ENCODE measurements around the gene ZNF362. TPM values are rescaled to one million over a fixed set of nuclear protein-coding genes. Genes with fewer than 3 reads are reported as not detected.
A peak's percentile ranks its signal among the peaks of the same experiment; 100 is the strongest.

Gene ZNF362
- total RNA-seq, 1 donor from 2014 or later: 37.8 TPM

DNA sequence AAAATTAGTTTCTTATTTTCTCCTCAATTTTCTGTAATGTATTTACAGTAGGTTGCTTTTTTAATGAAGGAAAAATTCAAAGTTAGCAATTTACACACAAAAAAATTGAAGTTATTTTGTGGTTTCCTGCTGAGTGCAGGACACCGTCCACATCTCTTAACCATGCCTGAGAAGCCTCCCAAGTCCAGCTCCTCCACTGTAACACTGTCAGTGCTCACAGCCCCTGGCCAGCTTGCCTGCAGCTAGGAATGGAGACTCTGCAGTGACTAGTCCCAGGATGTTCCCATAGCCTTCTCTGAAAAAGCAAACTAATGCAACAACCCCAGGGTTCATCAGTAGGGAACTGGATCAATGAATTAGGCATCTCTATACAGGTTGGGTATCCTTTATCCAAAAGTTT is 61.1 kb downstream of the ZNF362 start:
- DNase-seq: no peak
- intact Hi-C loops (cut with micrococcal nuclease): no loop called here
- ATAC-seq: no peak

DNA sequence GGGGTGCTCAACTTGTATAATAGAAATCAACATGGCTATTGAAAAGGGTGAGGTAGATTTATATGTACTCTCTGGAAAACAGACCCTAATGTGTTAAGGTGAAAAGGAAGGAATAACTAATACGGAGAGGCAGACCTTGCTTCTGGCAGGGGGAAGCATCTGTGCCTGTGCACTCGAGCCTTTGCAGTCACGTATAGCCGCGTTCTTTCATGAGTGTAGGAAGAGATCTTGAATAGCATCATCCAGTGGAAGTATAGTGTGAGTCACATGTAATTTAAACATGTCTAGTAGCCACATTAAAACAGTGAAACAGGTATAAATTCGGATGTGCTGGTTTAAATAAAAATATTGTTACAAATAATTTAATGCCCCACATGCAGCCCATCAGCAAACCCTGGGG is 61.7 kb downstream of the ZNF362 start:
- DNase-seq (no peak), ATAC-seq (no peak)
- intact Hi-C loops (cut with micrococcal nuclease): no loop called here

DNA sequence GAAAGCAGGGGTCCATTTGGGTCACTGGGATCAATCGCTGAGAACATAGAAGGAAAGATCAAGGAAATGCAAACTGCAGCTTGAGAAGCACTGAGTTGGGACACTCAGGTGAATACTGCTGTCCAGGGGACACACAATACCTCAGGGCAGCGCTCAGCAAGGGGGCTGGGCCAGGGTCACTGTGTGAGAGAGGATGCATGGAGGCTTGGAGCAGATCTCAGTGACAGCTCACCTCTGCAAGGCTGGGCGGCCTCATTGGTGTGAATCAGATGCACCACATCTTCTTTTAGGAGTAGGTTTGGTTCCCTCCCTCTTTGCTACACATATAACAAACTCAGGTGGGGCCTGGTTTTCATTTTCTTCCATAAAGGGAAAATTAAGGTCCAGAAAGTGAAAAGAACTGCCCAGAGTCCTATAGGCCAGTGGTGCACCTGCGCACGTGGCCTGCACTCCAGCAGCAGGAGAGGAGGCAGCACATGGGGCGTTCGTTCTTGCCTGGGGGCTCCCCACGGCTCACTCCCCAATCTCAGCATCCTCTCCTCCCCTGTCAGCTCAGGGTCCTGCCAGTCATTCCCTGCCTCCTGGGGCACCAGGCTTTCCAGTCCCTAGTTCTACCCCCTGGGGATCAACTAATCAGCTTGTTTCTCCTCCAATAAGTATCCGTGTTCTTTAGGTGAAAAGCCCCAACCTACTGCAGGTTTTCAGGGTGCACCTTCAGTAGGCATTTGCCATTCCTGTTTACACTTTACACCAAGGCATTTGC is 63.1 kb downstream of the ZNF362 start:
- ATAC-seq: no peak
- no peak for DNase-seq

DNA sequence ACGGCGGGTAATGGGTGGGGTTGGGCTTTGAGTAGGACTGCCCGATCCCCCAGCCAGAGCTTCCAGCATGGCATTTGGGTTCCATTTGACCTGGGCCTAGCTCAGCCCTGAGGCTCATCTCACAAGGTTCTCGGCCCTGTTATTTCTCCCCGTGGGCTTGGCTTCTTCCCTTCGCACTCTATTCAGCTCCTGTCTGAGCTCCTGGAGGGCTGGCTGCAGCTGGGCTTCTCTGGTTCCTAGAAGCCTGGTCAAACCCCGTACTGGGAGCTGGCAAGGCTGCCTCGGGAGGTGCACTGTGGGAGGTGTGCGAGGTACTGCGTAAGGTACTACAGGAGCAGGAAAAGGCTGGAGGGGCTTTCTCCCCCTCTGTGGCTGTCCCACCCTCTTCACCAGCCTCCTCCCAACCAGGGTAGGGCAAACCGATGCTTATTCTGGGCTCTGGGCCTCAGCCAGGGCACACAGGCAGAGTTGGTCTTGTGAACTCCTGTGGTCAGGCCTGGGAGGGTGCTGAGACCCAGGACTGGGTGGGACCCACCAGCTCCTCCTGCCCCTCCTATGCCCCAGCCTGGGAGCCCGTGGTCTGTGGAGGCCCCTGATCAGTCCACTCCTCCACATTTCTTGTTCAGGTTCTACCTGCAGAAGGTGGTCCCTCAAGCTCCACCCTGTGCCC is 63.8 kb downstream of the ZNF362 start:
- intact Hi-C loops (cut with micrococcal nuclease): no loop called here
- no peak for DNase-seq
- ATAC-seq: peak; percentile 14

More for the DNA sequence above, 63.1 kb downstream of the ZNF362 start:
- intact Hi-C loops (cut with micrococcal nuclease): no loop called here

DNA sequence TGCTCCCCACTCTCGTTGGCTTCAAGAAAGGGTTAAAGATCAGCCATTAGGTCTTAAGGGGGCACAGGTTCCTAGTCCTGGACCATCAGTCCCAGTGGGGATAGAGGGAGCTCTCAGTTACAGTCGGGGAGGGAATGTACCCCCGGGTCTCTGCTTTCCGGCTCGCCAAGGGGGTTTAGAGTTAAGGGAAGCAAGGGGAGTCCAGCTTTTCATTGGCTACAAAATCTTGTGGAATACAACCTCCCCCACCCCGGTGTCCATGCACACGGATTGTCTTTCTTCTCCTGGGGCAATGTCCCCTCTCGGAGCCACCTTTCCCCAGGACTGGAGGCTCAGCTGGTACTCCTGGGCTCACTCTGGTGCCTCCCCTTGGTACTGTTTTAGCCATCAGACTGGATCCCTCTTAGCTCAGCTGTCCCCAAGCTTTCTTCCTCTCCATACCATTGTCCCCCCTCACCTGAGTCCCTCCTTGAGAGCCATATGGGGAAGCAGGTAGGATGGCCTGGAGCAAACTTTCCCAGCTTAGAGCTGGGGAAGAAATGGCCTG is 64.4 kb downstream of the ZNF362 start, which contains the start of gene A3GALT2:
Gene A3GALT2 (minus strand): TSS at position 480 of the 547 bp plus-strand sequence. CDS start 0 bp downstream, at position 480.
- ATAC-seq: peak; percentile 6
- intact Hi-C loops (cut with micrococcal nuclease): no loop called here
- no peak for DNase-seq

DNA sequence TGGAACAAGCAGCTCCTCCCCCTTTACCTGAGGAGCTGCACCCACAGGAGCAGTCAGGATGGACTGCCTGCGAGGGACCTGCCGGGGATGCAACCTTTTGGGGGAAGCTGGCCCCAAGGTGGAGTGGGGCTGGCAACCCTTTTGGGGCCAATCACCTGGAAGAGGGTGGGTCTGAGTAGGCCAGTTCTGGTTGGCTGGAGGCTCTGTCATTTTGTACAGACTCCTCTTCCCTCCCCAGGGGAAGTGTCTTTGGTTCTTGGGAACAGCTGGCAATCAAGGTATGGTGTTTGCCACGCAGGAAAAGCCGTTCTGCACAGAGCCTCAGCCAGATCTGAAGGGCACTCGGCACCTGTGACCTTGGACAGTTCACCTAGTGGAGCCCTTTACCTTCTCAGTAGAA is 64.9 kb downstream of the ZNF362 start:
- DNase-seq: no peak
- intact Hi-C loops (cut with micrococcal nuclease): no loop called here
- ATAC-seq: peak; percentile 14

DNA sequence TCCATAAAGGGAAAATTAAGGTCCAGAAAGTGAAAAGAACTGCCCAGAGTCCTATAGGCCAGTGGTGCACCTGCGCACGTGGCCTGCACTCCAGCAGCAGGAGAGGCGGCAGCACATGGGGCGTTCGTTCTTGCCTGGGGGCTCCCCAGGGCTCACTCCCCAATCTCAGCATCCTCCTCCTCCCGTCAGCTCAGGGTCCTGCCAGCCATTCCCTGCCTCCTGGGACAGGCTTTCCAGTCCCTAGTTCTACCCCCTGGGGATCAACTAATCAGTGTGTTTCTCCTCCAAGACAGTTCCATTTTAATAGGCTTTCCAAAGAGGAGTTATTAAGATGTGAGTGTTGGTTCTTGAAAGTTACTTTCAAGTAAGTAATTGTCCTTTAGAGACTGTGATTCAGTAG is 65.8 kb downstream of the ZNF362 start:
- no peak for ATAC-seq
- DNase-seq: no peak
- intact Hi-C loops (cut with micrococcal nuclease): no loop called here

DNA sequence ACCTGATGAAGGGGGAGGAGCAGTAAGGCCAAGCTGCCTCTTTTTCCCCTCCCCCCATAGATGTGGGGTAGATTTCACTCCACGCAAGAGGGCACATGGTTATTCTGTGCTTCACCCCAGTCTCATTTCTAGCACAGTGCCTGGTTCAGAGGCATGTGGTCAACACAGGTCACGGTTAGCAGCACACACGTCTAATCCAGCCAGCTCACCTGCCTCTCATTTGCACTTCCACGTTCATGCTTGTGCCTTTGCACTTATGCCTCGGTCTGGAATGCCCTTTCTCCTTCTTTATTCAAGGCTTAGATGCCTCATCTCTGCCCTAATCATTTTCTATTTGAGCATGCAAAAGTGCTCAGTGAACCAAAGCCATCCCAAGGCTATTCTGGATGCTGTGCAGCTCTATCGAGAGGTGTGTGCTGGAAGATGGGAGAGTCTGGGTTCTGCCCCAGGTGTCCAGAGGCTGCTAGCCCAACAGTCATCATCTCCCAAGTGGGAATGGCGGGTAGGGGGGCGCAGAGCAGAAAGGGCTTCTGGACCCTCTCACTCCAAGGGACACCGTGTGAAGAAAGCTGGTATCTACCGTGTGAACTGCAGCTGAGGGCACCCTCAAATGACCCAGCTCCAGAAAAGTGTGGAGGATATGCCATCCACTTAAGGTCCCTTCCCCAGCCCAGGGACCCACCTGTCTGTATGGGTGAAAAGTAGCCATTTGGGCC is 66.7 kb downstream of the ZNF362 start:
- DNase-seq: no peak
- intact Hi-C loops (cut with micrococcal nuclease): no loop called here
- ATAC-seq: no peak

DNA sequence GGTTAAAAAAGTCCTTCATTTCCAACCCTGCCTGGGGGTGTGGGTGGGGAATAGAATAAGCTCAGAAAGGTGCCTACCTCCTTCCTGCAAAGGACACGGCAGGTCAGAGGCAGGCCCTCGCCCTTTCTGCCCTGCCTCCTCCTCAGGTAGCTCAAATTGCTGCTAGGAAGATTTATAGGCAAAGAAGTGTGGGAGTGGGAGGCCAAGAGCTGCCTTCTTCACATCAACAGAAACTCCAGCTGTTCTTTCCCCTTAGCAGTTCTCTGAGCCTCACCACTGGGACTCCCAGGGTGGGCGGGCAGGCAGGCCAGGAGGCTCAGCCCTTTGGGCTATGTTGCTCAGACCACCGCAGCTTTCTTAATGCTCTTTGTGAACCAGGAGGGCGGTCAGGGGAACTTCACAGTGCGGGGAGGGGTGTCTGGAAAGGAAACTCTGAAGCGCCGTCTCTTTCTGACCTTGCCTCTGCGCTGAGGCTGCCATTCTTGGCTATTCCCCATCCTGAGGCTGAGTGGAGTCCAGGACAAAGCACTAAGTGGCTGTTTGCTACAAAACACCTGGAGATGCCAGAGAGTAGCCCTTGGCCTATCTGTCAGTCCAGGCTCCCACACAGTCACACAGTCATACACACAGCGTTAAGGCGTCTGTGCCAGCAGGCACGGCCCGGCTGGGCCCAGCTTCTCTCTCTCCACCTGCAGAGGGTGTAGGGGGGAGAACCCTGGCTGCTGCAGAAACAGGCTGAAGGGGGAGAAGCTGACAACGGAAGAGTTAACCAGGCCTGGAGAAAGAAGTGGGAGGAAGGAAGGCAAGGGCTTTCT is 67.6 kb downstream of the ZNF362 start:
- no peak for DNase-seq
- no peak for ATAC-seq
- intact Hi-C loops (cut with micrococcal nuclease): no loop called here

DNA sequence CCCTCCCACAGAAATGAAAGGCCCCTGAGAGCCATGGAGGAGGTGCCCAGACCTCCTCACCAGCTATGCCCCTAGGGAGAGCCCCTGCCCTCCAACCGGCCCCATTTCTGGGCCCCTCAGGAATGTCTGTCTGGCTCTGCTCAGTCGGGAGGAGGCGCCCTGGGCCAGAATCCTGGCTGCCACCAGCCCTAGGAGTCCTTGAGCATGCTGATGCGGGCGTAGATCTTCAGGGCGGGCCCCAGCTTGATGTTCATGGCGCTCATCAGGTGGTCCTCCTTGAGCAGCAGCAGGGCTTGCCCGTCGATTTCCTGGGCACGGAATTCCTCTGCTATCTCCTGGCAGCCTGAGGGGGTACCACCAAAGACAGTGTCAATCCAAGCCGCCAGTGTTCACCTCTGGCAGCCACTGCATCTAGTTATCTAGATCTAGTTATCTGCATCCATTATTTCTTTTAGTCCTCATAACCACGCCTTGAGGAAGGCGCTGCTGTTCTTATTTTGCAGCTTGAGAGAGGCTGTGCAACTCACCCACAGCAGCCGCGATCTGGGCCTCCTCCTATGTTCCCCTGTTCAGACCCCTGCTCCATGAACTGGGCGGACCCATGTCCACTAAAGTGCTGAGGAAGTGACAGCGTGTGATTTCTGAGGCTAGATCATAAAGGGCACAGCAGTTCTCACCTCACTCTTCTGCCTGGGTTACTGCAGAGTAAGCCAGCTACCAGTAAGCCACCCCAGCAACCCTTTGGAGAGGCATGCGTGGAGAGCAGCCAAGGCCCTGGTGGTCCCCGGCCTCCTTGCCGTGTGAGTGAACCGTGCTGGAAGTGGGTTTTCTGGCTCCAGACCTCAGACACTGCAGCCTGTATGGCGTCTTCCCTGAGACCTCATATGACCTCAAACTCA is 68.6 kb downstream of the ZNF362 start:
- ATAC-seq (no peak), DNase-seq (no peak)
- intact Hi-C loops (cut with micrococcal nuclease): no loop called here

DNA sequence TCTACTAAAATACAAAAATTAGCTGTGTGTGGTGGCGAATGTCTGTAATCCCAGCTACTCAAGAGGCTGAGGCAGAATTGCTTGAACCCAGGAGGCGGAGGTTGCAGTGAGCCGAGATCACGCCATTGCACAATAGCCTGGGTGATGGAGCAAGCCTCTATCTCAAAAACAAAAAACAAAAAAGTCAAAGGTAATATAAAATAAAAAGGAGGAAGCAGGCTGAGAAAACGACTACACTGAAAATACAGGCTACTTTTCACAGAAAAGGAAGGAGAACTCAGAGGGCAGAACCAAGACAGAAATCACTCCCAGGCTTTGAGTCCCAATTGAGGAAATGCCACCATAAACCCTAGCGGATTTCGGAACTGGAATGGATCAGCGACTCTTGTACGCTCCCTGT is 70.5 kb downstream of the ZNF362 start:
- intact Hi-C loops (cut with micrococcal nuclease): no loop called here
- DNase-seq (no peak), ATAC-seq (no peak)

DNA sequence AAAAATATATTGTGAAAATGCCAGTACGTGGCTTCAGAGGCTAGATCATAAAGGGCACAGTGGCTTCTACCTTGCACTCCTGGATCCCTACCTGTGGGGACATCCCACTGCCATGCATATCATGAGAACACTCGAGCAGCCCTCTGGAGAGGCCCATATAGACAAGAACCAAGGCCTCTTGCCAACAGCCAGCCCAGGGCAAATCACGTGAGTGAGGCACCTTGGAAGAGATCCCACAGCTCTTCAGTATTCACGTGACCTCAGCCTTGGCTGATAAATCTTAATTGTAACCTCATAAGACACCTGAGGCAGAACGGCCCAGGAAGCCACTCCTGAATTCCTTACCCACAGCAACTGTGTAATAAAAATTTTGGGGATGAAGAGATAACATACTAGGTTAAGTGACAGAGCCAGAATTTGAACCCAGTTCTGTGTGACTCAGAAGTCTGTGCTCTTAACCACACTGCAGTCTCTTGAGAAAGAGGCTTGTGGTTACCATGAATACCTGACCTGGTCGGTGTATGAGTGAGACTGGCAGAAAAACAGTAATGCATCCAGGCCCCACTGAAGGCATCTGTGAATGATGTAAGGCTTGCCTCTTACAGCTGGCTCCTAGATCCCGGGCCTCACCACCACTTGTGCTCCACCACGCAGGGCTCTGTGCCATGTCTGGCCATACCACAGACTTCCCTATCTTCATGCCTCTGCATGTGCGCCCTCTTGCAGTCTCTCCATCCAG is 71.5 kb downstream of the ZNF362 start:
- ATAC-seq: peak; percentile 75
- intact Hi-C loops (cut with micrococcal nuclease): no loop called here
- peak; percentile 73 for DNase-seq

DNA sequence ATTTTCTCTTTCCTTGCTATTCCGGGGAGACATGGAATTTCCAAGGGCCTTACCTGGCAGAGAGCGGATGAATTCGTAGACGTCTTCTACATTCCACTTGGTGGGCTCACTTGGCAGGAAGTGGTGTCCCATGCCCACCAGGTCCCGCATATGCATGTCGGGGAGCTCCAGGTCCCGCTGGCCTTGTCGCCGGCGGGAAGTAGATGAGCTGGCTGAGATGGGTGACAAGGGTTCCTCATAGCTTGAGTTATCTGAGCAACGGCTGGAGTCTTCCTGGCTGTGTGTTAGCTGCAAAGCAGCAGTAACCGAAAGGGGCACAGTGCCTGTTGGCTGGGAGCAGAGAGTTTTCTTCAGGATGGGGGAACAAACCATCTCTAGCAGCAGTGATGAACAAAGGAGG is 72.5 kb downstream of the ZNF362 start:
- ATAC-seq (no peak), DNase-seq (no peak)
- intact Hi-C loops (cut with micrococcal nuclease): no loop called here

DNA sequence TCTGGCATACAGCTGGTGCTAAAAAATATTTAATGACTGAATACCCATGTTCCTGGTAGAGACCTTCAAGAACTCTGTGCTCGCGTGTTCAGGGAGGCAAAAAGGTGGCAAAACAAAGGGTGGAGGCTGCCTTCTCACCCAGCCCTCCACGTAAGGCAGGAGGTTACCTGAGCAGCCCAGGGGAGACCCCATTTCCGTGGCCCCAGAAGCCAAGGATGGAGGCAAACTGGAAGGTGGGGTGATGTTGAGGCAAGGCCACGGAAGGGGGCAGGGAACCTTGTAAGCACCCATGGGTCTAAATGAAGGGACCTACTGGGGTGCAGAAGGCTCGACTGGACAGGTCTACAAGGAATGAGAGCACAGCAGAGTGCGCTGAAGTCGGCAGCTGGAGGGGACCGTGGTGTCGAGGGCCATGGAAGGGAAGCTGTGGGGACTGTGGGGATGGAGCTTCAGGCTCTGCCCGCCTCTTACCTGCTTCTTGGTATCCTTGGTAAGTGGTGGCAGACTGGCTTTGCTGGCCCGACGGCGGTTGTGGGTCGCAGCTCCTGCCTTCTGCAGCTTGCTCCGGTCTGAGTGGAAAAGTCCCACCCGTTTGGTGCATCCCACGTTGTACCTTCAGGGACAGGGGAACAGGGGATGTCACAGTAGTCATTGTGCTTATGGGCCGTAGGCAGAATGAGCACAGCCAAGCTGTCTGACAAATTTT is 73.5 kb downstream of the ZNF362 start:
- DNase-seq (no peak), ATAC-seq (no peak)
- intact Hi-C loops (cut with micrococcal nuclease): no loop called here

DNA sequence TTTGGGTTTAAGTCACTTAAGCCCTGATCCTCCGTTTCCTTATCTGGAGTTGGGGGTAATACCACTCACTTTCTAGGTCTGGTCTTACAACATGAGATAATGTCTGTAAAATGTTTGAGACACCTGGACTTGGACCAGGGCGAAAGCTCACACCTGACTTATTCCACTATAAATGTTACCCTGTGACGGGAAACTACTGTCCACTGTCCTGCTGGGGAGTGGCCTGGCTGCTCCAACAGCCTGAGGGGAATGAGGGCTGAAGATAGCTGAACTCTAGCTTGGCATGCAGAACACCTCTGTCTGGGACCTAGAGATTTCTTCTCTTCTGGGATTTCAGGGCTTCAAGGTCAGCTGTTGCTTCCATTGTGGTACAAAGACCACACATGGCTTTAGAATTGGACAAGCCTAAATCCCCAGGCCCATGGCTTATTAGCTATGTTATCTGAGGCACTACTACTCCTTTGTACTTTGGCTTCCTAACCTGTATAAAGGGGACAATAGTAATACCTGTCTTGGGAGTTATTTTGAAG is 74.1 kb downstream of the ZNF362 start:
- intact Hi-C loops (cut with micrococcal nuclease): no loop called here

DNA sequence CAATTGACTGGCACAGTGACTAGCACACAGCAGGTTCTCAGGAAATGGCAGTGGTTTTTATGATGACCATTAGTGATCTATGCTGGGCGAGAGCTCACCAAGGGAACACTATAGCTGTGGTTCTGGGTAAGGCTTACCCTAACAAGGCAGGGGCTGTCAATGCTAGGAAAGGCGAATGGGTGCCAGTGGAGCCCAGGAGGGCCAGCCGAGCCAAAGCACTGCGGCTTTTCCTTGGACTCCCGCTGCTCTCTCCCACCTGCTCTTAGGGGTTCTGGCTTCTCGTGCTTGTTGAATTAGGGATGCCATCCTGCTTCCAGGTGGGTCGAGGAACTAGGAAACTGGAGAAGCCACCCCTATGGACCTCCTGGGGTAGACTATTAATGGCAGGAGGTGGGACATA is 74.6 kb downstream of the ZNF362 start:
- DNase-seq (no peak), ATAC-seq (no peak)
- intact Hi-C loops (cut with micrococcal nuclease): no loop called here

More for the DNA sequence above, 74.1 kb downstream of the ZNF362 start:
- DNase-seq: no peak
- ATAC-seq: no peak

Data from left ventricle myocardium superior (tissue), 1 donor.